ENCODE data around the gene JAKMIP1. TPM values are rescaled to one million over a fixed set of nuclear protein-coding genes. Genes with fewer than 3 reads are reported as not detected.

JAKMIP1 gene
- total and polyA plus RNA-seq, 2 donors (not counting 1 experiment from before 2014, with no cell fraction given) = 0.49 to 1.0 TPM

DNA sequence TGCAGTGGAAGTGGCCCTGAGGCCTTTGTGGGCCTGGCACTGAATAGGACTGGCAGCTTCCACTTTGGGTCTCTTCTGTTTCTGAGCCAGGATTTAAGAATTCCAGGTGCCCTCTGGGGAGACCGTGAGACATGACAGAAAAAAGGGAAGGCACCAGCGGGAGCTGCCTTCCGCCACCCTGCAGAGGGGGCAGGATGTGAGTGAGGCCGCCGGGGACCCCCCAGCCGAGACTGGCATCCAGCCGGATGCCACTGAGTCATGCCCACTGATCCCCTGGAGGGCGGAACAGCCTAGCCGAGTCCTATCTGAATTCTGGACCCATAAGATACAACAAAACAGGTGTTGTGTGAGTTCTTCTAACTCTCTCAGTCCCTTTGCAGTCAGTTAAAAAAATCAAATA lies 223.4 kb downstream of the JAKMIP1 start:
- H3K9me3 ChIP-seq (ENCODE audit: control extremely low read depth in 1 of 3, control insufficient read depth in 2 of 3, insufficient read depth in 1 of 3, low read length in 2 of 3) = no peaks in the 10 kb centered on the region
- no peak overlapping the region for H3K9ac ChIP-seq (ENCODE audit: low read length)
- H3K4me1 ChIP-seq (ENCODE audit: control insufficient read depth in 2 of 2, insufficient read depth in 2 of 2, low read length in 2 of 2) = no peaks in the 10 kb centered on the region
- WGBS (ENCODE audit: insufficient coverage) = 75% methylated on average over 9 of the region's 9 CpGs
- no peak overlapping the region for H3K4me2 ChIP-seq (replicated peaks; ENCODE audit: low read depth, low read length, poor library complexity, severe bottlenecking)
- POLR2A ChIA-PET = no interaction called here
- H3K79me2 ChIP-seq (ENCODE audit: control insufficient read depth, insufficient read depth, low read length) = no peaks in the 10 kb centered on the region
- TF ChIP-seq, protein P1, sequence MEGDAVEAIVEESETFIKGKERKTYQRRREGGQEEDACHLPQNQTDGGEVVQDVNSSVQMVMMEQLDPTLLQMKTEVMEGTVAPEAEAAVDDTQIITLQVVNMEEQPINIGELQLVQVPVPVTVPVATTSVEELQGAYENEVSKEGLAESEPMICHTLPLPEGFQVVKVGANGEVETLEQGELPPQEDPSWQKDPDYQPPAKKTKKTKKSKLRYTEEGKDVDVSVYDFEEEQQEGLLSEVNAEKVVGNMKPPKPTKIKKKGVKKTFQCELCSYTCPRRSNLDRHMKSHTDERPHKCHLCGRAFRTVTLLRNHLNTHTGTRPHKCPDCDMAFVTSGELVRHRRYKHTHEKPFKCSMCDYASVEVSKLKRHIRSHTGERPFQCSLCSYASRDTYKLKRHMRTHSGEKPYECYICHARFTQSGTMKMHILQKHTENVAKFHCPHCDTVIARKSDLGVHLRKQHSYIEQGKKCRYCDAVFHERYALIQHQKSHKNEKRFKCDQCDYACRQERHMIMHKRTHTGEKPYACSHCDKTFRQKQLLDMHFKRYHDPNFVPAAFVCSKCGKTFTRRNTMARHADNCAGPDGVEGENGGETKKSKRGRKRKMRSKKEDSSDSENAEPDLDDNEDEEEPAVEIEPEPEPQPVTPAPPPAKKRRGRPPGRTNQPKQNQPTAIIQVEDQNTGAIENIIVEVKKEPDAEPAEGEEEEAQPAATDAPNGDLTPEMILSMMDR (IDR thresholded peaks at IDR 0.05) = no peak
- no peak for TF ChIP-seq EZH2 (IDR thresholded peaks at IDR 0.05; ENCODE audit: borderline replicate concordance, insufficient read depth, low read depth, low read length, poor library complexity, severe bottlenecking)
- CTCF ChIA-PET = no interaction called here
- ATAC-seq (ENCODE audit: low read depth) = no peak
- Mint-ChIP-seq H3K4me1 (no peaks in the 10 kb centered on the region), H3K27me3 (peaks cover 9% of the 10 kb centered on the region), H3K9me3 (ENCODE audit: insufficient read depth) (no peaks in the 10 kb centered on the region), H3K27ac (no peak overlapping the region), H3K4me3 (no peak overlapping the region)
- H3K27ac ChIP-seq (ENCODE audit: low read length in 2 of 2) = no peak overlapping the region
- H3K4me3 ChIP-seq (ENCODE audit: control extremely low read depth in 1 of 5, extremely low read depth in 1 of 5, insufficient read depth in 1 of 5, low read depth in 2 of 5, low read length in 4 of 5) = no peak overlapping the region
- intact Hi-C loops (cut with micrococcal nuclease) = no loop called here
- H3K27me3 ChIP-seq (replicated peaks in 1 of 4; ENCODE audit: control extremely low read depth in 1 of 4, control insufficient read depth in 3 of 4, insufficient read depth in 4 of 4, low read length in 3 of 4) = peaks cover 0 to 4% (median 0%) of the 10 kb centered on the region in 4 experiments
- H4K20me1 ChIP-seq (ENCODE audit: control insufficient read depth, insufficient read depth, low read length, poor library complexity, severe bottlenecking) = no peaks in the 10 kb centered on the region
- H3K36me3 ChIP-seq (replicated peaks in 1 of 2; ENCODE audit: control extremely low read depth in 1 of 2, control insufficient read depth in 1 of 2, extremely low read depth in 1 of 2, insufficient read depth in 2 of 2, low read length in 1 of 2) = no peaks in the 10 kb centered on the region
- DNase-seq = no peak
- no peak overlapping the region for H2AFZ ChIP-seq (ENCODE audit: insufficient read depth, low read depth, low read length, poor library complexity, severe bottlenecking)

DNA sequence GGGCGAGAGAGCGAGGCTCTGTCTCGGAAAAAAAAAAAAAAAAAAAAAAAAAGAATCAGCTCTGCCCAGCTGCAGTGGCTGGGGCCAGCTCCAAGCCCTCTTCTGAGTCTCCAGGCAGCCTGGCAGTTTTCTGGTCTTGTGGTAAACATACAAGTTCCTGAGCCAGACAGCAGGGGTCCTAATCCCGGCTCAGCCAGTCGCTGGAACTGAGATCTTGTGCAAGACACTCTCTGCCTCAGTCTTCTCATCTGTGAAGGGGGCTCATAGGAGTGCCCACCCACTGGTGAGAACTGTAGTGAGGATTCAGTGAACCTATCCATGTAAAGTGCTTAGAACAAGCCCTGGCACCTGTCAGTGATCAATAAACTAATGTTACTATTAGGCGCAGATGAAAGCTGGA lies 223.9 kb downstream of the JAKMIP1 start:
- ChIA-PET CTCF (no interaction called here), POLR2A (no interaction called here)
- DNase-seq (no peak), ATAC-seq (ENCODE audit: low read depth) (no peak)
- intact Hi-C loops (cut with micrococcal nuclease) = no loop called here
- Mint-ChIP-seq H3K4me3 (no peak overlapping the region), H3K27ac (no peak overlapping the region), H3K27me3 (peaks cover 11% of the 10 kb centered on the region), H3K9me3 (ENCODE audit: insufficient read depth) (no peaks in the 10 kb centered on the region), H3K4me1 (no peaks in the 10 kb centered on the region)
- H3K79me2 ChIP-seq (ENCODE audit: control insufficient read depth, insufficient read depth, low read length) = no peaks in the 10 kb centered on the region
- H4K20me1 ChIP-seq (ENCODE audit: control insufficient read depth, insufficient read depth, low read length, poor library complexity, severe bottlenecking) = no peaks in the 10 kb centered on the region
- H2AFZ ChIP-seq (ENCODE audit: insufficient read depth, low read depth, low read length, poor library complexity, severe bottlenecking) = no peak overlapping the region
- H3K27ac ChIP-seq (ENCODE audit: low read length in 2 of 2) = no peak overlapping the region
- 79% methylated on average over 6 of the region's 6 CpGs for WGBS (ENCODE audit: insufficient coverage)
- H3K4me2 ChIP-seq (replicated peaks; ENCODE audit: low read depth, low read length, poor library complexity, severe bottlenecking) = no peak overlapping the region
- H3K4me1 ChIP-seq (ENCODE audit: control insufficient read depth in 2 of 2, insufficient read depth in 2 of 2, low read length in 2 of 2) = no peaks in the 10 kb centered on the region
- TF ChIP-seq EZH2 (IDR thresholded peaks at IDR 0.05; ENCODE audit: borderline replicate concordance, insufficient read depth, low read depth, low read length, poor library complexity, severe bottlenecking) = no peak
- TF ChIP-seq, protein P1 (IDR thresholded peaks at IDR 0.05) = no peak
- H3K9ac ChIP-seq (ENCODE audit: low read length) = no peak overlapping the region
- H3K4me3 ChIP-seq (ENCODE audit: control extremely low read depth in 1 of 5, extremely low read depth in 1 of 5, insufficient read depth in 1 of 5, low read depth in 2 of 5, low read length in 4 of 5) = no peak overlapping the region
- no peaks in the 10 kb centered on the region for H3K9me3 ChIP-seq (ENCODE audit: control extremely low read depth in 1 of 3, control insufficient read depth in 2 of 3, insufficient read depth in 1 of 3, low read length in 2 of 3)
- H3K36me3 ChIP-seq (replicated peaks in 1 of 2; ENCODE audit: control extremely low read depth in 1 of 2, control insufficient read depth in 1 of 2, extremely low read depth in 1 of 2, insufficient read depth in 2 of 2, low read length in 1 of 2) = no peaks in the 10 kb centered on the region
- H3K27me3 ChIP-seq (replicated peaks in 1 of 4; ENCODE audit: control extremely low read depth in 1 of 4, control insufficient read depth in 3 of 4, insufficient read depth in 4 of 4, low read length in 3 of 4) = peaks cover 0 to 4% (median 0%) of the 10 kb centered on the region in 4 experiments

Other genes starting within 250 kb of the JAKMIP1 start
- gene C4orf50, start 182.1 kb downstream of the JAKMIP1 start, total RNA-seq = 0.02 TPM in 1 of 2 replicates, not detected in the other
- gene C4orf50, start 182.1 kb downstream of the JAKMIP1 start, polyA plus RNA-seq = 0.01 TPM in 1 of 2 replicates, not detected in the other
- gene WFS1, start 69.3 kb upstream of the JAKMIP1 start, total RNA-seq = 6.7 and 7.2 TPM in 2 replicates
- gene WFS1, start 69.3 kb upstream of the JAKMIP1 start, polyA plus RNA-seq = 4.5 and 5.8 TPM in 2 replicates